Natural killer cell treated with Interleukin-12 subunit alpha and Interleukin-12 subunit beta and Interleukin-15 and Interleukin-18, amount 100 ng/mL, for 72 hours (primary cell): Measurements from ENCODE around the gene ELMOD3. TPM values are rescaled to one million over a fixed set of nuclear protein-coding genes. Genes with fewer than 3 reads are reported as not detected.

Source experiments
- ATAC-seq, 2 donors: fragments of 150-1000 bp; cut with Tn5 transposase in 1 of 2; sonication (Bioruptor Pico), chemical (Tn5 transposase) in 1 of 2; 2 replicates each; pipeline ENCODE4 v1.10.0; 2021
- DNase-seq: peaks from one replicate; pipeline ENCODE4 v3.0.0; 2022; ENCODE audit warnings: low spot score
- H3K27ac Mint-ChIP-seq, 2 donors: 1 replicate in 1 of 2; 2 replicates in 1 of 2; pipeline ENCODE4 v1.8.0; 2022; ENCODE audit warnings: mixed read lengths in 2 of 2, mild to moderate bottlenecking in 1 of 2, moderate library complexity in 1 of 2
- H3K27me3 Mint-ChIP-seq, 2 donors: 1 replicate in 1 of 2; 2 replicates in 1 of 2; pipeline ENCODE4 v1.8.0; 2022; ENCODE audit warnings: mixed read lengths in 2 of 2
- H3K36me3 Mint-ChIP-seq: one replicate; pipeline ENCODE4 v1.8.0; 2022; ENCODE audit warnings: mixed read lengths
- H3K4me1 Mint-ChIP-seq, 2 donors: 1 replicate in 1 of 2; 2 replicates in 1 of 2; pipeline ENCODE4 v1.8.0; 2022; ENCODE audit warnings: low read depth in 2 of 2, mixed read lengths in 2 of 2, mild to moderate bottlenecking in 1 of 2
- H3K4me3 Mint-ChIP-seq: one replicate; pipeline ENCODE4 v1.8.0; 2022; ENCODE audit warnings: mixed read lengths
- H3K9me3 Mint-ChIP-seq: 2 replicates; pipeline ENCODE4 v1.8.0; 2022; ENCODE audit warnings: mixed read lengths
- total RNA-seq, 2 donors: library from RNA; stranded (reverse); gene quantifications; one replicate each; pipeline ENCODE4 v1.2.3, GENCODE V29; 2022

Gene ELMOD3
- total RNA-seq, 2 donors from 2014 or later = 19.8 to 19.9 TPM

DNA sequence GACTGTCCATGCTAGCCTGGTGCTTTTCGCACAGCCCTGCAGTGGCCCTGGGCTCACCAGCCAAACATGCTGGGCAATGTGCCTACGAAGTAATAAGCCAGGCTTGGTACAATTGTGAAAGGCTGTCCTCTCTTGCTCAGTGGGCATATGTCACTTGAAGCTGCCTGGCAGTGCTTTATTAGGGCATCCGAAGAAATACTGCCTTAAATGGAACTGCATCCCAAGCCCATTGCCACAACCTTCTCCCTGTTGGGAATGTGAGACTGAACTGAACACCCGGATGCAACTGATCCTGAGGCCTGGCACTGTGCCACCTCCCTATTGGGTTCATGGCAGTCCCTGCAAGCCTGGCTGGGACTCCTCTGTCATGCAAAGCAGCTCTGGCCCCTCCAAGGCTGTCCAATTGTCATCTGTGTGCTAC, 39.7 kb downstream of the ELMOD3 start:
- no peak for ATAC-seq
- H3K27ac Mint-ChIP-seq = no peak overlapping the region
- no peak overlapping the region for H3K4me3 Mint-ChIP-seq
- peaks cover 8 to 11% of the 10 kb centered on the region in 2 donors for H3K4me1 Mint-ChIP-seq
- no peak for DNase-seq
- no peaks in the 10 kb centered on the region for H3K27me3 Mint-ChIP-seq
- H3K36me3 Mint-ChIP-seq = no peaks in the 10 kb centered on the region
- H3K9me3 Mint-ChIP-seq = no peaks in the 10 kb centered on the region

DNA sequence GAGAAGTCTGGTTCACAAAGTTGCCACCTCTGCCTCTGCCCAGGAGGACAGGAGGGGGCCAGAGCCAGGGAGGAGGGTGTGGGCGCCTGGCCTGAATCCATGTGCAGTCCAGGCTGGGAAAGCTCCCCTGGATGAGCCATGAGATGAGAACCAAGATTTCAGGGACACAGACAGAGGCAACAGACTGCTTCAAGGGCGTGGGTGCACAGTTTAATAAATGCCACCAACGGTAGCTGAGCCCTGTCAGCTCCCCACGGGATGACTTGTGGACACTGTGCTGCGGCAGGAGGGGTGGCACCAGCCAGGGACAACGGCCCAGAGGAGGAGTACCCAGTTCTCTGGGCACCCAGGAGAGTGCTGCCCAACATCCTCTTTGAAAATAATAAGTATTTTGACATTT, 40.4 kb downstream of the ELMOD3 start:
- H3K4me1 Mint-ChIP-seq = peaks cover 8 to 11% of the 10 kb centered on the region in 2 donors
- H3K27ac Mint-ChIP-seq = no peak overlapping the region
- H3K27me3 Mint-ChIP-seq = no peaks in the 10 kb centered on the region
- DNase-seq = no peak
- no peak for ATAC-seq
- no peak overlapping the region for H3K4me3 Mint-ChIP-seq
- H3K36me3 Mint-ChIP-seq = no peaks in the 10 kb centered on the region
- H3K9me3 Mint-ChIP-seq = no peaks in the 10 kb centered on the region

DNA sequence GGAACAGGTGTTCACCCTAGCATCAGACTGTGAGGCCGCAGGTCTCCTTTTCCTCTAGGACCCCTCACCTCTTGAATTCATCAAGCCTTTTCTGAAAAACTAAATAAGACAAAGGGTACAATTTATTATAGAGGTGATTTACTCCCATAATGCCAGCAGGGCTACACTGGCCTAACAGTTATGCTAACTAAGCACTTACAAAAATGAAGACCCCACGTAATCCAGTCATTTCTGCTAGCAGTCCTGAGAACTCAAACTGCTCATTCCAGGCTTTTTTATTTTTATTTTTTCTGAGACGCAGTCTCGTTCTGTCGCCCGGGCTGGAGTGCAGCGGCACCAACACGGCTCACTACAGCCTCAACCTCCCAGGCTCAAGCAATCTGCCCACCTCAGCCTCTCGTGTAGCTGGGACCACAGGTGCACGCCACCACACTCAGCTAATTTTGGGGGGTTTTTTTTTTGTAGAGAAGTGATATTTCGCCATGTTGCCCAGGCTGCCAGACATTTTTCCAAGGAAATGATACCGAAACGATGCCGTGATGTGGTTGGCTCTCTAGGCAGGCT, 41.4 kb downstream of the ELMOD3 start:
- DNase-seq (no peak), ATAC-seq (no peak)
- peak overlapping the region in 1 of 2 donors; percentile 14 for H3K27ac Mint-ChIP-seq
- H3K4me1 Mint-ChIP-seq = peaks cover 8 to 11% of the 10 kb centered on the region in 2 donors
- H3K4me3 Mint-ChIP-seq = no peak overlapping the region
- H3K36me3 Mint-ChIP-seq = no peaks in the 10 kb centered on the region
- H3K27me3 Mint-ChIP-seq = no peaks in the 10 kb centered on the region
- H3K9me3 Mint-ChIP-seq = no peaks in the 10 kb centered on the region

DNA sequence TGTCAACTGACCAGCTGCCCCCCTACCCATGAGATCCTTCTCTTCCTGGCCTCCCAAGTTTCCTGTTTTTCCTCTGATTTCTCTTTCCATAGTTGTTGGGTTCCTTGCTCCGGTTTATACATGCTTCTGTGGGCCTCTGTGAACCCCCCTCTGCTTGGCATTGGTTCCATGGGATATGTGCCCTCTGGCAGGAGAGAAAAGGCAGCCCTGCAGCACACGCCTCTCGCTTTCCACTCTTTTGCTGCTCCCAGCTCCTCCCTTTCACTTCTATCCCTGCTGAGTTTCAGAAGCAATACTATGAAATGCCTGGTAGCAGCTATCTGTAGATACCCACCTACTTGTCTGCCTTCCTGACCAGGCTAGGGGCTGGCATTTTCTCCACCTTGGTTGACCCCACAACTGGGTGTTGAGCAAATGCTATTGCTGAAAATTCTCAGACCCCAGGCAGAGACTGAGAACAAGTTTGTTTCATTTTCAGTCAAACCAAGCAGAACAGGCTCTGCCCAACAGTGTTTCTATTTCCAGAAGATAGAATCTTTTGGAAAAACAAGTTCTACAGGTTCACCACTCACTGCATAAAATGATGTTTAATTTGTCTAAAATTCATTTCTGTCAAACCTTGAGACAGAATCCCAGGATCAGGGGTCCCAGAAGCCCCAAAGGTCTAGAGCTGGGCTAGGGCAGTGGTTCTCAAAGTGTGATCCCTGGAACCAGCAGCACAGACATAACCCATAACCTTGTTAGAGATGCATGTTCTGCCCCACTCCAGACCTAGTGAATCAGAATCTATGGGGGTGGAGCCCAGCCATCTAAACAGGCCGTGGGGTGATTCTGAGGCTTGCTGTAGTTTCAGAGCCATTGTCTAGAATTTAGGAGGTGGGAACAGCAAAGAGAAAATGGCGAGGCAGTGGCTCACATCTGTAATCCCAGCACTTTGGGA, 42.2 kb downstream of the ELMOD3 start:
- H3K27ac Mint-ChIP-seq = peak overlapping the region in 1 of 2 donors; percentile 14
- ATAC-seq (no peak), DNase-seq (no peak)
- no peaks in the 10 kb centered on the region for H3K27me3 Mint-ChIP-seq
- H3K4me1 Mint-ChIP-seq = peaks cover 8 to 11% of the 10 kb centered on the region in 2 donors
- H3K4me3 Mint-ChIP-seq = no peak overlapping the region
- no peaks in the 10 kb centered on the region for H3K36me3 Mint-ChIP-seq
- no peaks in the 10 kb centered on the region for H3K9me3 Mint-ChIP-seq

DNA sequence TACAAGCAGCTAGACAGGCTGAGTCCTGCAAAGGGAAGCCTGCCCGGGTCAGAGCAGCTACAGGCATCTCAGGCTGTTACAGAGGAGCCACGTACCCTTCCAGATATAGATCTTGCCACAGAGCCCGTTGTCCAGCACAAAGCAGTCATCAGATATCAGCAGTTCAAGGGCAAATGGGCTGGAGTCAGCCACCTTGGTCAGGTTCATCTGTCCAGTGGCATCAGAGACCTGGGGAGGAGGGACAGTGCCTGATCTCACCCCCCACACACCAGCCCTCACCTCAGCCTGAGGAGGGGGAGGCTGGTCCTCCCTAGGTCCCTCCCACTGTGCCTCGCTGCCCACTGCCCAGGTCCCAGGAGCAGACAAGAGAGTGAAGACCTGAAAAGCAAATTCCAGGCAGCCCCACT, 43.4 kb downstream of the ELMOD3 start:
- no peak for DNase-seq
- peaks cover 10 to 16% of the 10 kb centered on the region in 2 donors for H3K4me1 Mint-ChIP-seq

DNA sequence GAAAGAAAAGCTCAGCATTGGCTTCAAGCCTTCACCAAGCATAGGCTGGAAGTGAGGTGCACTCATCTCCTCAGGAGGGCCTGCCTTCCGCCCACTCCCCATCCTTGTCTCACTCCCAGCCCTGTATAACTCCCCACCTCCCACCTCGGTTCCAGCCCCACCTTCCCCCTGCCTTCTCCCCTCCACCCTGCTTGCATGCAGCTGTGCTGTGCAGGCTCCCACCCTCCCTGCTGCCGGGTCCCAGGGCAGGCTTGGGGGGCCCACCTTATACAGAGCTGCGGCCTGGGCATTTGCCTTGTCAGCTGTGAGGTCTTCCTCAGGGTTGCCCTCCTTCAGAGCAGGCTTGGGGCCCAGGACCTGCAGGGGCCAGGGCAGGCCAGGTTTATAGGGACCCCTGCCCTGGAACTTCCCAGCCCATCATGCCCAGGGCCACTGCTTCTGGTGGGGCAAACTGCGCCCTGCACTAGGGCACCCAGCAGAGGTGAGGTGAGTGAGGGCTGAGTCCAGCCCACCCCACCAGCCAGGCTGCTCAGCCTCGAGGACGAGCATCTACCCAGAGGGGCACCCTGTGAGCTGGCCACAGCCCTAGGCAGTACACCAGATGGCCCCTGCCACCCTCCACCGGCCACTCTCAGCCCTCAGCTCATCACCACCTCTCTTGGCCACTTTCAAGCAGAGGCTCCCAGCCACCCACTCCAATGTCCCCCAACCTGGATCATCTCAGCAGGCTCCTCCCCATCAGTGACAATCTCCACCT, 44.0 kb downstream of the ELMOD3 start:
- Mint-ChIP-seq H3K9me3 (no peaks in the 10 kb centered on the region), H3K36me3 (peaks cover 7% of the 10 kb centered on the region), H3K4me3 (no peak overlapping the region), H3K4me1 (peaks cover 10 to 16% of the 10 kb centered on the region in 2 donors), H3K27ac (no peak overlapping the region), H3K27me3 (no peaks in the 10 kb centered on the region)
- peak; percentile 26 to 29 for ATAC-seq
- no peak for DNase-seq

More for the DNA sequence above, 43.4 kb downstream of the ELMOD3 start:
- no peak for ATAC-seq
- Mint-ChIP-seq H3K4me3 (no peak overlapping the region), H3K9me3 (no peaks in the 10 kb centered on the region), H3K27ac (no peak overlapping the region), H3K36me3 (peaks cover 6% of the 10 kb centered on the region), H3K27me3 (no peaks in the 10 kb centered on the region)

DNA sequence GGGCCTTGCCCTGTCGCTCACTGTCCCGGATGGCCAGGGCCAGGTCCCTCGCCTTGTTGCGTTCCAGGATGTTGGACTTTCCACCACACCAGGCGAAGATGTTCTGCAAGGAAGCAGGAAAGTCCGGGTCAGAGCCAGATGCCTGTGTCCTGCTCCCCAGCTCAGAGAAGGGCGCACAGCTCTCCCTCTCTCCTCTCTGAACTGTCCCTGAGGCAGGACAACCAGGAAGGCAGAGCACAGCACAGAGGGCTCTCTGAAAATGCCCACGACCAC, 44.5 kb downstream of the ELMOD3 start:
- no peak for ATAC-seq
- Mint-ChIP-seq H3K36me3 (peaks cover 12% of the 10 kb centered on the region), H3K27ac (no peak overlapping the region), H3K9me3 (peaks cover 3% of the 10 kb centered on the region), H3K4me1 (peaks cover 7 to 16% of the 10 kb centered on the region in 2 donors), H3K4me3 (no peak overlapping the region), H3K27me3 (no peaks in the 10 kb centered on the region)
- DNase-seq = no peak

DNA sequence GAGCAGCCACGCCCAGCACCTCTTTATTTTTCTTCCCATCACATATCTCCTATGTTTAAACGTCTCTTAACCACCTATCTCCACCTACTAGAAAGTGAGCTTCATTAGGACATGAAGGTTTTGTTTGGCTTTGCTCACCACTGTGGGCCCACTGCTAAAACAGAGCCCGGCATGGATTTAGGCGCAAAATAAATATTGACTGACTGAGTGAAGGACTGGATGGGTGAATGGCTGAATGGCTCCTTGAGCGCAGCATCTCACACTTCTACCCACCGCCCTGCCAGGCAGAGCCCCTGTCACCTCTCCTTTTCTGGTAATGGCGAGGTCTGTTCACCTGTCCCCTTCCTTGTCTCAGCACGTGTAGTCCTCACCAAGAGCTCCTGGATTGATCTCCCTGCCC, 45.5 kb downstream of the ELMOD3 start:
- no peak overlapping the region for H3K4me3 Mint-ChIP-seq
- DNase-seq = no peak
- H3K9me3 Mint-ChIP-seq = peaks cover 3% of the 10 kb centered on the region
- H3K27ac Mint-ChIP-seq = no peak overlapping the region
- no peaks in the 10 kb centered on the region for H3K27me3 Mint-ChIP-seq
- ATAC-seq = no peak
- peaks cover 7 to 17% of the 10 kb centered on the region in 2 donors for H3K4me1 Mint-ChIP-seq
- peaks cover 12% of the 10 kb centered on the region for H3K36me3 Mint-ChIP-seq

DNA sequence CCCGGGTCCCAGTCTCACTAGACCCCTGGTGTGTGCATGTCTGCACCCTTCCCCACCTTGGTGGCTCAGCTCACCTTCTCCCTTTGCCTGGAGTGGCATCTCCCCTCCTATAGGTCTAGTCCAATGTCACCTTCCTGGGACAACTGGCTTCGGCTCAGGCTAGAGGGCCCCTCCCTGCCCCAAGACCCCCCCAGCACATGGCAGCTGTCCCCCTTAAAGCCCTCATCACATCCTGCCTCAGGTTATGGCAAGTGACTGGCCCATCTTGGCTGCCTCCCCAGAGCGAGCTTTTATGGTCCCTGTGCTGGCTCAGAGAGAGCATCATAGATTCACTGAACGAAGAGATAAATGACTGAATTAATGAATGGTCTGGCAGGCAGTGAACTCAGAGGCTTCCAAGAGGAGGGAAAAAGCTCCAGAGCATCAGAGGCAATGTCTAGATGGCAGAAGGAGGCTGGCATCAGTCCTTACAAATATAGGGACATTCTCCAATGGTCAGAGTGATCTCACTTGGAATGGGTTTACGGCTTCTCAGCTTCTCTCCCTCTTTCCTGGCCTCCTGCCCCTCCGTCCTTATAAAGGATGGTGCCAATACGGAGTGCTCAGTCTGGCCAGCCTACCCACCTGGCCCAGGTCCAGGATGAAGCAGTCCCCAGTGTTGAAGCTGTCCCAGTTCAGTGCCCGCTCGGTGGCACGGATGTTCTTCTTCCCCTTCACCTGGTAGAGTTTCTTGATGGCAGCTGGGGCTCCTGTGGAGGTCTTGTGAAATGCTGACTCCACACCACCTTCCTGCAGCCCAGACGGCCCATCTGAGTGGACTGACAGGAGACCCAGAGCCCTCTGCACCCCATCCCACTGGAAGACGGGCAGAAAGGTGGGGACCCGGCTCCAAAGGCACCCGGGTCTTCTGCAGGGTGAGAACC, 46.2 kb downstream of the ELMOD3 start:
- H3K36me3 Mint-ChIP-seq = peaks cover 12% of the 10 kb centered on the region
- no peak overlapping the region for H3K27ac Mint-ChIP-seq
- no peak for DNase-seq
- H3K9me3 Mint-ChIP-seq = peaks cover 3% of the 10 kb centered on the region
- no peaks in the 10 kb centered on the region for H3K27me3 Mint-ChIP-seq
- no peak overlapping the region for H3K4me3 Mint-ChIP-seq
- H3K4me1 Mint-ChIP-seq = peaks cover 15 to 25% of the 10 kb centered on the region in 2 donors
- ATAC-seq = no peak

DNA sequence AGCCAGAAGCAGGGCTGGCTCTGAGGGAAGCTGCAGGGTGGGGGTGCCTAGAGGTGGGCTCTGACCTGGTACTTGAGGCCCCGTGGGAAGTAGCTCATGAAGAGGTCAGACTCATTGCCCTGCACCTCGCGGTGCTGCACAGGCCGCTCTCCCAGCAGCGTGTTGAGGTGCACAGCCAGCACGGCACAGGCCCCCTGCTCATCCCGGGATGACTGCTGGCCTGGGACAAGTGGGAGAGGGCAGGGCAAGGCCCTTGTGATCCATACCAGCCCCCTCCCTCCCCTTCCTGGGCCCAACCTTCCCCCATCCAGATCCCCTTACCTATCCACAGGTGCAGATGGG, 46.9 kb downstream of the ELMOD3 start:
- H3K36me3 Mint-ChIP-seq = peaks cover 12% of the 10 kb centered on the region
- ATAC-seq (no peak), DNase-seq (no peak)
- peaks cover 3% of the 10 kb centered on the region for H3K9me3 Mint-ChIP-seq
- H3K4me1 Mint-ChIP-seq = peaks cover 16 to 28% of the 10 kb centered on the region in 2 donors
- no peak overlapping the region for H3K4me3 Mint-ChIP-seq
- H3K27me3 Mint-ChIP-seq = no peaks in the 10 kb centered on the region
- H3K27ac Mint-ChIP-seq = no peak overlapping the region

DNA sequence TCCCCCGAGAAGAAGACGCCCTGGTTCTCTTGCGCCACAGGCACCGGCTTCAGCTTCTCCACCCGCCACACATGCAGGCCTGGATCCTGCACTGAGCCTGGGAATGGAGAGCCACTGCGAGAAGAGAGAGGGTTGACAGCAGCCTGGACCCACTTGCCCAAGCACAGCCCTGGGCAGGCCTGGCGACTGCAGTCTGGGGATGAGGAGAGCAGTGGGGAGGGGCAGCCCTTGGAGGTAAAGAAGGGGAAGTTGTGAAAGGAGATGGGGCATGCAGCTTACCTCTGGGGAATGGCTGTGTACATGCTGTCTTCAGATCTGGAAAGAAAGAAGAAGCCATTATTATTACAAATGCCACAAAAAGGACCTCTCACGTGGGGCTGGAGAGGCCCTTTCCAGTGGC, 47.3 kb downstream of the ELMOD3 start:
- Mint-ChIP-seq H3K27ac (peak overlapping the region; percentile 29 to 44), H3K27me3 (no peaks in the 10 kb centered on the region), H3K4me3 (no peak overlapping the region), H3K9me3 (peaks cover 3% of the 10 kb centered on the region), H3K4me1 (peaks cover 12 to 24% of the 10 kb centered on the region in 2 donors), H3K36me3 (peaks cover 12% of the 10 kb centered on the region)
- DNase-seq (peak; percentile 32), ATAC-seq (no peak)

DNA sequence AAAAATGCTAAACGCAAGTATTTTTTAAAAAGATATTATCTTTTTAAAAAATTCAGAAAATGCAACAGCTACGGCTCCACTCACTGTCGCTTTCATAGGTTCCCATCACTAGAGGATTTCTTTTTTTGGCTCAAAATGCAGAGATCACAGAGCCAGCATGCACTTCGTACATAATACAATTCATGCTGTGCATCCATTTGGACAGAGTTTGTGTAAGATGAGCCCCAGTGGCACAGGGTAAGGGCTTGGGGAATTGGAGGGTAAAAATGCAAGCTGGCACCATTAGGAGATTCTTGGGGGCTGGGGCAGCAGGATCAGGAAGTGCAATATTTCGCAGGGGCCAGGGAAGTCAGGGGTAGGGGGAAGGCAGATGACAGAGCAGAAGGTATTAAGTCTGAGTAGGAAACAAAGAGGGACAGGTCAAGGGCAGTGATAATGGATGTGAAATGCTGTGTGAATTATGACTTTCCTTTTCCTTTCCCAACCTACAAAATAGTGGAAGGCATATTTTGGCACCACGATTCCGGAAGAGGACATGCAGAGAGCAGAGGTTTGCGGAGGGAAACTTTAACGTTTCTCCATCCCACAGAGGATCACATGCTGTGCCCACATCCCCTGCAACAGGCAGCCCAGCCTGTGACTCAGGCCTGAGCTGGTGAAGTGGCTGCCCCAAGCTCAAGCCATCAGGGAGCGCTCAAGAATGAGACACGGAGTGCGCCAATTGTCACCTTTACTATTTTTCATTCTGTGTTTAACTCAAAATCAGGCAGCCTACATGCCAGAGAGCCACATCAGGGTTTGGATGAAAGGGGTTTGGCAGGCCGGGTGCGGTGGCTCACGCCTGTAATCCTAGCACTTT, 50.9 kb downstream of the ELMOD3 start:
- peaks cover 3% of the 10 kb centered on the region for H3K9me3 Mint-ChIP-seq
- H3K4me1 Mint-ChIP-seq = peaks cover 36 to 44% of the 10 kb centered on the region in 2 donors
- ATAC-seq = peak; percentile 97 to 98
- peak; percentile 90 for DNase-seq
- peaks cover 0 to 3% of the 10 kb centered on the region in 2 donors for H3K27me3 Mint-ChIP-seq
- peaks cover 12% of the 10 kb centered on the region for H3K36me3 Mint-ChIP-seq
- H3K27ac Mint-ChIP-seq = peak overlapping the region; percentile 86 to 91
- peak overlapping the region; percentile 78 for H3K4me3 Mint-ChIP-seq
